ENCODE measurements around the gene PPP3R1. TPM values are rescaled to one million over a fixed set of nuclear protein-coding genes. Genes with fewer than 3 reads are reported as not detected.

PPP3R1 gene
- total RNA-seq, 1 donor from 2014 or later, result 65.7 TPM

DNA sequence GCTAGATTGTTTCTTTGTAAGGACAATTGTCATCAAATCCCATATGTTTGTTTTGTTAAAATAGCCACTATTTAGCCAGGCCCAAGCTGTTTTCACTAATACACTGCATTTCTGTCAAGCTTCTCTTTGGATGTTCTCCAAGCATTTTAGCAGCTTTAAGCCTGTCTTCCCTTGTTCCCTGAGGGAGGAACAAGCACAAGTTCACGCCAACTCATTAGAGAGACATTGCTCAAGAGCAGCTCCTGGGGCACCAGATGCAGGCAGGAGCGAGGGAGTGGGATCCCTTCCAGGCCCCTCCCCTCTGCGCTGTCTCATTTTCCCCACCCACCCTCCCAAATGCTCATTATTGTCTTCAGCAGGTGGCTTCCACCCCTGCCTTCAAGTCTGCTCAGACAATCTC is 32.6 kb upstream of the PPP3R1 start:
- no peaks in the 10 kb centered on the region for H3K36me3 Mint-ChIP-seq (ENCODE audit: low read depth, unreplicated experiment)
- DNase-seq (ENCODE audit: low spot score), result no peak

DNA sequence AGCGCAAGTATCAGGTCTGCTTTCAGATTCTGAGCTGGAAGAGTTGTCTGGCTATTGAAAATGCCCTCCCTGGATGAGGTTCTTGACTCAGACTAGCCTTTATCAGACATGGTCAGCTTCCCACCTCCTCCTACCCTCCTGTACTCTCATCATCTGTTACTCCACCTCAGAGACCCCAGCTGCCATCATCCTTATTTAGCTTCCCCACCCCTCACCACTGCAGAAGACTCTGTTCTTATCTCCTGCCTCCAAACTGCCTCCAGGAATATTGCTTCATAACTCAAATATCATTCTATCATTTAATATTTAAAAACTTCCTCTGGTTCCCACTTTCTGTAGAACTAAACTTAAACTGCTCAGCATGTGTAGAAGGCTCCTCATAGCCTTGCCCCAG is 31.1 kb upstream of the PPP3R1 start:
- DNase-seq (ENCODE audit: low spot score), result no peak
- Mint-ChIP-seq H3K4me3 (ENCODE audit: unreplicated experiment) (no peak overlapping the region), H3K9me3 (ENCODE audit: unreplicated experiment) (no peaks in the 10 kb centered on the region), H3K27me3 (ENCODE audit: unreplicated experiment) (no peaks in the 10 kb centered on the region), H3K36me3 (ENCODE audit: low read depth, unreplicated experiment) (no peaks in the 10 kb centered on the region), H3K4me1 (ENCODE audit: unreplicated experiment) (no peaks in the 10 kb centered on the region), H3K27ac (ENCODE audit: unreplicated experiment) (no peak overlapping the region)
- TF ChIP-seq, protein P1, sequence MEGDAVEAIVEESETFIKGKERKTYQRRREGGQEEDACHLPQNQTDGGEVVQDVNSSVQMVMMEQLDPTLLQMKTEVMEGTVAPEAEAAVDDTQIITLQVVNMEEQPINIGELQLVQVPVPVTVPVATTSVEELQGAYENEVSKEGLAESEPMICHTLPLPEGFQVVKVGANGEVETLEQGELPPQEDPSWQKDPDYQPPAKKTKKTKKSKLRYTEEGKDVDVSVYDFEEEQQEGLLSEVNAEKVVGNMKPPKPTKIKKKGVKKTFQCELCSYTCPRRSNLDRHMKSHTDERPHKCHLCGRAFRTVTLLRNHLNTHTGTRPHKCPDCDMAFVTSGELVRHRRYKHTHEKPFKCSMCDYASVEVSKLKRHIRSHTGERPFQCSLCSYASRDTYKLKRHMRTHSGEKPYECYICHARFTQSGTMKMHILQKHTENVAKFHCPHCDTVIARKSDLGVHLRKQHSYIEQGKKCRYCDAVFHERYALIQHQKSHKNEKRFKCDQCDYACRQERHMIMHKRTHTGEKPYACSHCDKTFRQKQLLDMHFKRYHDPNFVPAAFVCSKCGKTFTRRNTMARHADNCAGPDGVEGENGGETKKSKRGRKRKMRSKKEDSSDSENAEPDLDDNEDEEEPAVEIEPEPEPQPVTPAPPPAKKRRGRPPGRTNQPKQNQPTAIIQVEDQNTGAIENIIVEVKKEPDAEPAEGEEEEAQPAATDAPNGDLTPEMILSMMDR (IDR thresholded peaks at IDR 0.05; ENCODE audit: unreplicated experiment), result no peak

More for the DNA sequence above, 32.6 kb upstream of the PPP3R1 start:
- no peaks in the 10 kb centered on the region for H3K27me3 Mint-ChIP-seq (ENCODE audit: unreplicated experiment)
- H3K4me1 Mint-ChIP-seq (ENCODE audit: unreplicated experiment), result no peaks in the 10 kb centered on the region
- TF ChIP-seq, protein P1 (IDR thresholded peaks at IDR 0.05; ENCODE audit: unreplicated experiment), result no peak
- H3K9me3 Mint-ChIP-seq (ENCODE audit: unreplicated experiment), result no peaks in the 10 kb centered on the region
- no peak overlapping the region for H3K27ac Mint-ChIP-seq (ENCODE audit: unreplicated experiment)
- H3K4me3 Mint-ChIP-seq (ENCODE audit: unreplicated experiment), result no peak overlapping the region

DNA sequence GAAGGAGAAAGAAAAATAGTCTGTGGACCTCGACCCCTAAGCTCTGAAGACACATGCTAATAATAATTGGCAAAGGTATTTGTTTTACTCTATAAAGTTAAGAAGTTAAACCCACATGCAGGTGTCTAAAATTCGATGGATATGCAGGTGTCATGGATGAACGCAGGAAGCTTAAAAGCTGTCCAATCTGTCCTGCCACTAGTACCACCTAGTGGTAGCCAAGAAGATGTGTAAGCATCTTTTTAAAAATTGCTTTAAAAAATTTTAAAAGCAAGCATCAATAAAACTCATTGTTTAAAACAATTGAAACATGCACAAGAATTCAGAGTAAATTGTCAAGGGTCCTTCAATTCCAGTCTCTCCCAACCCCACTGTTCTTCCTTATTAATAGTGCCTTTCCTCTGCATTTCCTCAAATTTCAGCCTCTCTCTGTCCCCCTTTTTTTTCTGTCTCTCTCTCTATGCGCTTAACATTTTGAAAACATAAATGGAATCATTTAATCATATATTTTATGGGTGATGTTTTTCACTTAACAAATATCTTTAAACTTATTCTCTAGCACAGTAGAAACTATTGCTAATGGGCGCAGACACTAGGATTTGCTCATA is 30.6 kb upstream of the PPP3R1 start:
- Mint-ChIP-seq H3K36me3 (ENCODE audit: low read depth, unreplicated experiment) (no peaks in the 10 kb centered on the region), H3K27me3 (ENCODE audit: unreplicated experiment) (no peaks in the 10 kb centered on the region), H3K9me3 (ENCODE audit: unreplicated experiment) (no peaks in the 10 kb centered on the region), H3K4me3 (ENCODE audit: unreplicated experiment) (no peak overlapping the region), H3K27ac (ENCODE audit: unreplicated experiment) (no peak overlapping the region), H3K4me1 (ENCODE audit: unreplicated experiment) (no peaks in the 10 kb centered on the region)
- DNase-seq (ENCODE audit: low spot score), result no peak
- TF ChIP-seq, protein P1 (IDR thresholded peaks at IDR 0.05; ENCODE audit: unreplicated experiment), result peak; percentile 65

DNA sequence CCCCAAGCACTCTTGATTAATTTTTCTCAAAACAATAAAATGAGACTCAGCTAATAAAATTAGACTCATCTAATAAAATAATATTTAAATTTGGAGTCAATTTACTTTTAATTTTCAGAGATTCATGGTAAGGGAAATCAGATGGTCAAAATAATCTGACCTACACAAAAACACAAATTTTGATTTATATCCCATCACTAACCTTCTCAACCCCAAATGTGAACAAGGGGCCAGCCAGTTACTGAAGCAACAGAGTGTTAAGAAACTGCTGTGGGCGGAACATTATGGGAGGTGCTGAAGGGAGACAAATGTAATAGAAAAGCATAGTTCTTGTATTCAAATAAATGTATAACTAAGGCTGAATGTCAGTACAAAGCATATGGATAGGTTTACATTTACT is 28.5 kb upstream of the PPP3R1 start:
- H3K27me3 Mint-ChIP-seq (ENCODE audit: unreplicated experiment), result no peaks in the 10 kb centered on the region
- no peaks in the 10 kb centered on the region for H3K36me3 Mint-ChIP-seq (ENCODE audit: low read depth, unreplicated experiment)
- no peak overlapping the region for H3K4me3 Mint-ChIP-seq (ENCODE audit: unreplicated experiment)
- H3K9me3 Mint-ChIP-seq (ENCODE audit: unreplicated experiment), result no peaks in the 10 kb centered on the region
- TF ChIP-seq, protein P1 (IDR thresholded peaks at IDR 0.05; ENCODE audit: unreplicated experiment), result no peak
- H3K27ac Mint-ChIP-seq (ENCODE audit: unreplicated experiment), result no peak overlapping the region
- no peaks in the 10 kb centered on the region for H3K4me1 Mint-ChIP-seq (ENCODE audit: unreplicated experiment)
- no peak for DNase-seq (ENCODE audit: low spot score)

DNA sequence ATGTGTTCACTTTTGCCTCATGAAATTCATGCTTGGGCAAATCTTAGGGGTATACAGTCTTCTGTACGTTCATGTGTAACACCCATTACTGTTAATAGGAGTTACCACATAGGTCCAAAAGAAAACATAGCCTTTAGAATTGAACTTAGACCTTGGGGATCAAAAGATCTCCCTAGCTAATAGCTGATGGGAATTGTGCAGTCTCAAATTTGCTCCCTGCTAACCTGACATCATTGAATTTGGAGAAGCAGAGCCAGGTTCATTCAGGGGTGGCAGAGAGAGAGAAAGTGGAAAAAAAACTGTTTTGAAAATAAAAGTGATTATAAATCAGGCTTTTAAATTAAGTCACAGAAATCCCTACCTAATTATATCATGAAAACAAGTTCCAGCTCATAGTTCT is 28.0 kb upstream of the PPP3R1 start:
- no peak for DNase-seq (ENCODE audit: low spot score)
- Mint-ChIP-seq H3K9me3 (ENCODE audit: unreplicated experiment) (no peaks in the 10 kb centered on the region), H3K4me3 (ENCODE audit: unreplicated experiment) (no peak overlapping the region), H3K27me3 (ENCODE audit: unreplicated experiment) (no peaks in the 10 kb centered on the region), H3K36me3 (ENCODE audit: low read depth, unreplicated experiment) (no peaks in the 10 kb centered on the region), H3K4me1 (ENCODE audit: unreplicated experiment) (no peaks in the 10 kb centered on the region), H3K27ac (ENCODE audit: unreplicated experiment) (no peak overlapping the region)
- TF ChIP-seq, protein P1 (IDR thresholded peaks at IDR 0.05; ENCODE audit: unreplicated experiment), result no peak
